WTC11 (cell line): Measurements from ENCODE around the gene CCDC12.

Source experiments
- CTCF ChIP-seq: fragments of 200-600 bp; IDR thresholded peaks from 2 replicates; pipeline ENCODE4 v1.8.0; 2022; ENCODE audit warnings: antibody characterized with exemption
- EMX1 ChIP-seq: fragments of 250-450 bp; sonication (Bioruptor Pico); IDR thresholded peaks from 2 replicates; pipeline ENCODE4 v1.8.0; 2021; ENCODE audit warnings: mild to moderate bottlenecking
- GABPB1 ChIP-seq: sonication (generic); formaldehyde crosslinking; IDR thresholded peaks from 2 replicates; pipeline ENCODE4 v1.8.1; 2023; ENCODE audit warnings: mild to moderate bottlenecking, missing genetic modification reagents
- JUN ChIP-seq: sonication (generic); formaldehyde crosslinking; IDR thresholded peaks from 2 replicates; pipeline ENCODE4 v1.8.0; 2023; ENCODE audit warnings: mild to moderate bottlenecking, missing genetic modification reagents
- ZNF263 ChIP-seq: sonication (generic); formaldehyde crosslinking; IDR thresholded peaks from 2 replicates; pipeline ENCODE4 v1.8.1; 2022; ENCODE audit warnings: low read depth, mild to moderate bottlenecking, moderate library complexity, missing genetic modification reagents

DNA sequence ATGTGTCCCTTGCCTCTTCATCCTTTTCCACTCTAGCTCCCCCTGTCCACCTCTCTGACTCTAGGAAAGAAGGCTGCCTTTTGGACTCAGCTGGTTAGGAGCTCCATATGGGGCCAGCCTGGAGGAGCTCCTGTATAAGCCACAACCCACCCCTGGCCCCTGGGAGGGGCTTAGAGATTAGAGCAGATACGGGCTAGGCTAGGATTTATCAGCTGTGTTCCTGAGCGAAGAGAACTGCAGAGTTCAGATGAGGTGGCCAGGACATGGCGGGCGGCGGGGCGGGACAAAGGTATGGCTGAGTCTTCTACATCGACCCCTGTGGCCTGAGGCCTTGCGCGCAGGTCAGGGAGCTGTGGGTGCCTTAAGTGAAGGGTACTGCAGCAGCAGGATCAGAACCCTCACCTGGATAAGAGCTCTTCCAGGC is 10.8 kb upstream of the CCDC12 start:
- TF ChIP-seq ZNF263 (CRISPR knock-in tag) = no peak
- no peak for TF ChIP-seq CTCF
- no peak for TF ChIP-seq EMX1 (CRISPR knock-in tag)
- no peak for TF ChIP-seq GABPB1
- no peak for TF ChIP-seq JUN (CRISPR knock-in tag)
